T47D (cell line): ENCODE results near the gene MEF2C.

Experiments used
- DNase-seq, 2 experiments: peaks; one replicate each; pipeline versions ENCODE4 v3.0.0 to v3.0.0-alpha.2; 2011 to 2012; ENCODE audit warnings: low read depth in 1 of 2, low spot score in 1 of 2
- JUND ChIP-seq: IDR thresholded peaks from 2 replicates; pipeline ENCODE4 v1.6.1; 2012; ENCODE audit warnings: low read depth
- in situ Hi-C: cut with HindIII; loops from 2 replicates; pipeline ENCODE4 v1.10.0; 2016; ENCODE audit warnings: low sequenced_read_pairs, low pct_unique_long_range_greater_than_20kb

MEF2C gene

DNA sequence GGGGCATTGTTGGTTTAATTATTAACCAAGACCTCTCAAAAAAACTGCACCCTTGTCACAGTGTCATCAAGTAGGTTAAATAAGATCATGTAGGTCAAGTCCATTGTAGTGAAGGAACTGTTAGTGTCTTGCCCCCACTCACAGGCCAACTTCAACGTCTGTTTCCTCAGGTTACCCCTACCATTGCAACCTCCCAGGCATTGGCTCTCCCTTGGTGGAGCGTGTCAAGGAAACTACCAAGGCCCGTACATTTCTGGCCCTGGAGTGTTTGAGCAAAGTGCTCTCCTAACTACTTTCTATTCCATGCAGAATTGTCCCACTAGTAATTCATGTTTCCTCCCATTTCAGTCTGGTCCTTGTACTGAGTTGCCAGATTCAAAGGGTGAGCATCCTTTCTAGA lies 167.5 kb downstream of the MEF2C start:
- in situ Hi-C loops, result no loop called here
- no peak for TF ChIP-seq JUND
- DNase-seq, result no peak

DNA sequence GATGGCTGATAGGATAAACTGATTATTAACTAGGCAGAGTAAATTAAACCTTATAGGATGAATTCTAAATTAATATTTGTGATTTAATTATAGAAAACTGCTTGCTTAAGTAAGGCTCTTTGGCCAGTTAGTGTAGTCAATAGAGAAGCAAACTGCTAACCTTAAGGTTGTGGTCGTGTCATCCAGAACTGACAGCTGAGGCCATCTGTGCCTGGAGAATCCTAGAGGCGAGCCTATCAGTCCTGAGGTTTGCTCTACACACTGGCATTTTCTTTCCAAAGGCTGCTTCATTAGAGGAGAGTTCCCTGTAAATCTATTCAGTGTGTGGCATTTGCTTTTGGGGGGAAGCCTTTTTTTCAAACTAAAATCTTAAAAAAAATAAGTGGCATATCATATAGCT lies 169.2 kb downstream of the MEF2C start:
- DNase-seq, result no peak
- no peak for TF ChIP-seq JUND
- in situ Hi-C loops, result no loop called here

DNA sequence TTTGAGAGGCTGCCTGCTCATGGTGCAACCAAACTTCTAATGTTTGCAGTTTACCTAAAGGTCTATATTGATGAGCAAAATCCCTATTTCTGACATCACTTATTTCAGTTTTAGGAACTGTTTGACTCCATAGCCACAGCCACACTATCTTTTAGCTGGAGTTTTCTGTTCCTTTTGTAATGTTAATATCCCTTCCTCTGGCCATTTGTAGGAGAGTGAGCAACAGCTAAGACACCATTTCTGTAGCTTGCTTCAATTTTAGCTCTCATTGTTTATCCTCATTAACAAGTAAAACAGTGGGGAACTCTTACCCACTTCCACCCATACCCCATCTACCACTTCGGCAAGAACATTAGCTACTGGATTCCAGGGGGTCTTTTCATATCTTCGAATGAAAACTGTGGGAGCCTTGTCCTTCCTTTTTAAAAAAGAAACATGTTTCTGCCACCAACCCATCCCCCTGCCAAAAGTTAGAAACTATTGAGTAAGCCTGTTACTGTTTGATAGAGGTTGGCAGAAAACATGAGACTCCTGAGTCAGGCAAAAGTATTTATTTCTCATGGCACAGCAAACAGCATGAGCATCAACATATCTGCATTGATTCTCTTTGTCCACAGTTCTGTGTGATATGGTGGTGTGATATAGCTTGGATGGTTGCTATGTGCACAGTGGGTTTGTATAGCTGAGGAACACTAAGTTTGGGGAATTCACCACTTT lies 174.1 kb downstream of the MEF2C start:
- in situ Hi-C loops, result no loop called here
- no peak for DNase-seq
- TF ChIP-seq JUND, result no peak

DNA sequence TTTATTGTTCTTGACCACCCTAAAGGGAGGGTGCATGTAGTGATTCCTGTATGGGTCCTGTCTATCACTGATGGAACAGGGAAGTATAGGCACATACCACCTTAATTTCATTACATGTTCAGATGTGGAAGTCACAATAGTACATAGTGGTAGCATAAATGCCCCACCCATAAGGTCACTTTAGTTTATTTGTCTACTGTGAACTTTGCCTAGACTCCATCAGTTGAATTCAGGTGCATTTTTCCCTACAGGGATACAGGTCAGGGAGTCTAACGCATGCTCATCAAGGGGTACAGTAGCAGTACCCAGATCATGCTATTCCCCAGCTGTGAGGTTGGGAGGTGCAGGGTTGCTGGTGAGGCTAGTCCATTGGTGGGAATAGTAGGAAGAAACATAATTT lies 175.0 kb downstream of the MEF2C start:
- TF ChIP-seq JUND, result no peak
- in situ Hi-C loops, result no loop called here
- DNase-seq, result no peak

DNA sequence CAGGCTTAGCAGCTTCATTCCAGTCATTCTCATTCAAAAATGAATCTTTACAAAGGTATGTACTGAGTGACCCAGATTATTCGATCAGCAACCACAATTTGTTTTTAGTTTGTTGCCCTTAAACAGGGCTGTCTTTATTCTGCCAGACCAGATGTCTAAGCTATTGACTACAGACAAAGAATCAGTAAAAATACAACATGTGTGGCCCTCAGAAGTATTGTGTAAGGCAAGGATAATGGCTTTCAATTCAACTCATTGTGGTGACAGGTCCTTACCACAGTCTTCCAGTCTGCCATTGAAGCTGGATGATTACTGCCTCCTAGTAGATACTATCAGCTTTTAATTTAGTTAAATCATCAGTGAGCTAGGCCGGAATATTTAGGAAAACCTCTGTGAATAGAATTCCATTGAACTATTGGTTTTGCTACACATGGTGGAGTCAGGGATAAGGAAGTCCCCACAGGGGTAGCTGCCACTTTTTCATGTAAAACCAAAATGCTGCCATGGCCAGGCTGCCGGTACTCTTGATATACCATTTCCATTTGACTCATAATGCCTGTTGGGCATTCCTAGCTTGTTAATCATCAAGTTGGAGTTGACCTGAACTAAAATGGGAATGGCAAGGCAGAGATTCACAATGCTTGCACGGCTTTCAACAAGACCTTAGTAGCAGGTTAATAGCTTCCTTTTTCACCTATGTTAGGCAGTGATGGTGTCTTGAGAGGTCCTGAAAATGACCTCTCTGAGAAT lies 175.6 kb downstream of the MEF2C start:
- in situ Hi-C loops, result no loop called here
- no peak for DNase-seq
- TF ChIP-seq JUND, result no peak

DNA sequence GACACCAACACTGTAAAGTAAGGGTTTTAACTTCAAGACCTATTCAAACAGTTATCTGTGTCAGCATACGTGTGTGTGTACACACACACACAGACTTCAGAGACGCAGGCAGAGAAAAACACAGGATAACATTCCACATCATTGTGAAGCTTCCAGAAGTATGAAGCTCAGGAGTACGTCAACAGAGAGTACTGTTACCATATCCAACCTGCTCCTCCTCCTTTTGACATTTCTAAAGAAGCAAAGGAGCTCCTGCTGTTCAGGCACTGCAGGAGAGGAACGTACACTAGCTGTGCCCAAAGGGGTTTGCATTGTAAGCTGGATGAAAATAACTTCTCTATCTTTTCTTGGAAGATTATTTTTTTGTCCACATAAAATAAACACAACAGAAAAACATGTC lies 180.7 kb downstream of the MEF2C start:
- in situ Hi-C loops, result no loop called here
- no peak for TF ChIP-seq JUND
- DNase-seq, result peak in 1 of 2 experiments; percentile 14

DNA sequence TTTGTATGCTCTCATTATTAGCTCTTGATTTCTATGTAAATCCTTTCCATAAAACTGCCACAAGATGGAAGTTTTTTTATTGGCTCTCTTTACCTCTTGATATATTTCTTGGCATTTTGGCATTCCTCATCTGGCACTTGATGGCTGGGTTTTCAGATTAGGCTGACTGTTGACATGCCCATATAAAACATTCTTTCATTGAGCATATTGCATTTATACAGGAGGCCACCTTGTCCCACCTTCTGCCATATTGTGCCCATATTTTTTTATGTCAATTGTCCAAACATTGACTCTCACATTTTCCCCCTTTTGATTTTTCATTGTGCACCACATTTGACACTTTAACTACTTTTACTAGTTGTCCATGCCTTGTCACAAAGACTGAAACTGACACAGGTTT lies 182.9 kb downstream of the MEF2C start:
- TF ChIP-seq JUND, result no peak
- in situ Hi-C loops, result no loop called here
- no peak for DNase-seq

DNA sequence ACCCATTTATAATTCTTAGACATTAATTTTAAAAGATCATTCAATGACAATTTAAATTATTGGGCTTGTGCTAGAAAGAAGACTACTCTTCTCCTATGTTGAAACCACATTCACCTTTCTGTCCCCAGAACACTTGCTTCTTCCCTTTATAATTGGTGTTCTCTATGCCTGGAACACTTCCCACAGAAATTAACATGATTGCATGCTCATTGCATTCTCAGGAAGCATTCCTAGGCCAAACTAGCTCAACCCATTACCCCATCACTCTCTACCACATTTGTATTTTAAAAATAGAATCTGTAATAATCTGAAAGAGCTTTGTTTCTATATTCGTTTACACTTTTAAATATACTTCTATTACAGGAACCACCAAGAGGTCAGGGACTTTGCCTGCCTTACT lies 184.7 kb downstream of the MEF2C start:
- no peak for TF ChIP-seq JUND
- no peak for DNase-seq
- in situ Hi-C loops, result no loop called here

DNA sequence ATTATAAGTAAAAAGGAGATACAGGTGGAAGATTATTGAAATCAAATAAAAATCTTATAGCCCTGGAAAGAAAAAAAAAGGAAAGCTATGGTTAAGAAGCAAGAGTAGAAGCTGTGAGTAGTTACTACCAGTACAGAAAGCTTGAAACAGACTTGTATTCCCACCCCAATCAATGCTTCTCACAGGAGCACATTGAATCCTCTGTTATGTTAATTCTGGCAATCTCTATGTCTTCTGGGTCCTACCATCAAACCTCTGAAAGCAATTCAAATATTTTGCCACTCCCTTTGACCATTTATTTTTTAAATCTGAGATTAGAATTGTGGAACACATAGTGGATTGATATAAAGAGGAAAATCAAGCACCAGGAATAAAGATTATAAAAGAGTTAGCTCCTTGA lies 186.5 kb downstream of the MEF2C start:
- TF ChIP-seq JUND, result no peak
- in situ Hi-C loops, result no loop called here
- DNase-seq, result no peak

DNA sequence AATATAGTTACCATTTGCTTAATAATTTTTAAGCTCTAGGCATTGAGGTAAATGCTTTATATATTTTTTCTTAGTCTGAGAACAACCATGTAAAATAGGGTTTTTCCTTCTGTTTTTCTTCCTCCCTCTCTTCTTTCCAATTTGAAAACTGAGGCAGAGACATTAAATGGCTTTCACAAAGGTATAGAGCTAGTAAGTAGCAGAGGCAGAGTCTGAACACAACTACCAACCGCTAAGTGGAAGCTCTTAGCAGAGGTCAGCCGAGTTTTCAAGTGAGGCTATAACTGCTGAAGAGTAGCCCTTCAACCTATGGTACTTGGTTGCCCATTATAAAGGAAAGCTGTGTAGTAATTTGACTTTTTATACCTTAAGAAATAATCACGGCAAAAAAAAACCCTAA lies 187.1 kb downstream of the MEF2C start:
- in situ Hi-C loops, result no loop called here

DNA sequence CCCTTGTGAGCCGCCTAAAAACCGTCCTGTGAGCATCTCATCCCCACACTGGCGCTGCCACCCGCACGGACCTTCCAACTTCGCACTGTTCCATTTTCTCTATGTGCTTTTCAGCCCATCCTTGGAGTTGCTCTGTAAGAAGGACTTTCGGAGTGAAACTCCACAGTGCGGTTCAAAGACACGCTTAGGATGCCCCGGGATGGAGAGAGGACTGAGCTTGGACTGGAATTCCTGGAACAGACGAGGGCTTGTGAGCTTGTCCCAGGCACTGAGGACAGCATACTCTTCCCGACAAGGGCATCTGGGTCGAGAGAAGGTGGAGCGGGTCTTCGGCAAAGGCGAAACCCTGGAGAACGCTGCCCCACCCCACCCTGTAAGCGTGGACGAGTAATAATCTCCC lies 187.8 kb downstream of the MEF2C start:
- no peak for TF ChIP-seq JUND
- DNase-seq, result no peak
- in situ Hi-C loops, result no loop called here

More for the DNA sequence above, 187.1 kb downstream of the MEF2C start:
- no peak for DNase-seq
- no peak for TF ChIP-seq JUND

DNA sequence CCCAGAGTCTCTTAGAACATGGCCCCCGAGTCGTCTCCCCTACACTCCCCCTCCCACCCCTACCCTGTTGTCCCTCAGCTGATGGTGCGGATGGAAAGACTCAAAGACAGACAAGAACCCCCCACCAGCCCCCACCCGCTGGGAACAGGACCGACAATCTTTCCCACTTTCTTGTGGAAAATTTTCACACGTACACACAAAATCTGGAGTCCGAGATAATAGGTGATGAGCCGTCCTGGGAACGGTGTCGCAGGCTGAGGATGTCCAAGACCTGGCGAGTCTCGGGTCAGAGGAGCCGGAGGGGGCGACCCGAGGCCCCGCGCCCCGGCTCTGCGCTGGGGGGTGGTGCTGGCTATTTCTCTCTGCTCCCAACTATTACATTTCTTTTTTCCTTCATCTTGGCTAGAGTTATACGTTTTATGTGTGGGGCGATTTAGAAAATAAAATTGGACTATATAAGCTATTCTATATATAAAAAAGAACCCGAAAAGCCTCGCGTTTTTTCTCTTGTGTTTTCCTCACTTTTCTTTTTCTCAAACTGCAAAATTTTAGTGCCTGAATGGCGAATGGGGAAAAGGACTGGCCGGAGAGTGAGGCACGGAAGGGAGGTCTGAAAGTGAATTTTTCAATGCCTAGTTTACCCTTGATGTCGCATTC lies 188.8 kb downstream of the MEF2C start:
- DNase-seq, result no peak
- TF ChIP-seq JUND, result no peak
- in situ Hi-C loops, result no loop called here
